BJ (cell line): ENCODE results near the gene ZDHHC7. TPM values are rescaled to one million over a fixed set of nuclear protein-coding genes. Genes with fewer than 3 reads are reported as not detected.

Experiments
- CTCF ChIA-PET: fragments of 350-600 bp; formaldehyde crosslinking; extraction: SDS; loops from one replicate; lab custom pipeline; 2021; ENCODE audit warnings: antibody characterized with exemption, inconsistent platforms; lab: Yijun Ruan, JAX
- POLR2A ChIA-PET: fragments of 300-600 bp; sonication (Branson Sonifier 250); formaldehyde crosslinking; extraction: SDS; loops from one replicate; lab custom pipeline; 2021; ENCODE audit warnings: antibody characterized with exemption; lab: Charles Lee
- DNase-seq: peaks from one replicate; pipeline ENCODE4 v3.0.0-alpha.2; 2011; ENCODE audit warnings: low read depth
- H3K27me3 ChIP-seq: 2 replicates; pipeline ENCODE4 v1.6.0; 2011; ENCODE audit warnings: low read length; ENCODE audit not compliant: control insufficient read depth, insufficient read depth
- H3K36me3 ChIP-seq: 2 replicates; pipeline ENCODE4 v1.5.1; 2011; ENCODE audit warnings: low read length; ENCODE audit not compliant: control insufficient read depth, insufficient read depth
- H3K4me3 ChIP-seq: 2 replicates; pipeline ENCODE4 v1.5.1; 2011; ENCODE audit warnings: low read depth, mild to moderate bottlenecking, control low read depth, low read length
- polyA plus RNA-seq: library from polyadenylated mRNA; depleted of rRNA; stranded (reverse); fragments of >200 nt; gene quantifications from 2 replicates; pipeline ENCODE4 v1.2.3, GENCODE V29; 2011
- TF ChIP-seq, protein P1 (sequence below): IDR thresholded peaks from 2 replicates; pipeline ENCODE4 v1.5.1; 2011; ENCODE audit warnings: low read depth, mild to moderate bottlenecking, control low read depth, inconsistent platforms, low read length, moderate library complexity; ENCODE audit not compliant: insufficient read depth

The ZDHHC7 gene
- polyA plus RNA-seq, 1 experiment: 111 TPM

DNA sequence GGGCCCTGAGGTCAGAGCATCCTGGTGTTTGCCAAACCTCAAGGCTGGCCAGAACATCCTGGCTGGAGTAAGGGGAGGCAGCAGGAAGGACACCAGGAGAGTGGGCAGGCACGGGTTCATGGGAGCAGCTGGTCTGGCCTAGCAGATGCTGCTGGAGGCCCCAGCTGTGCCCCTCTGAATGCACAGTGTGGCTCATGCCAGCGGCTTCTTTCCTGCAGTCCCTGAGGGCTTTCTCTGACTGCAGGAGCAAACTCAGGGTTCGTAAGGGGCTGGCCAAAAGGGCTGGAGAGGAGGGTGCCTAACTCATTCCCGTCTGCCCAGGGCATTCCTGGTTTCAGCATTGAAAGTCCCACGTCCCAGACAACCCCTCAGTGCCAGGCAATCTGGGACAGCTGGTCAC, 78.7 kb downstream of the ZDHHC7 start:
- CTCF ChIA-PET: interaction anchor here (3.0 to 4.9 kb wide), 3 partner anchors 7 to 37 kb away, joined by 14 to 36 read pairs (median 22); no protein-coding TSS in a partner anchor

DNA sequence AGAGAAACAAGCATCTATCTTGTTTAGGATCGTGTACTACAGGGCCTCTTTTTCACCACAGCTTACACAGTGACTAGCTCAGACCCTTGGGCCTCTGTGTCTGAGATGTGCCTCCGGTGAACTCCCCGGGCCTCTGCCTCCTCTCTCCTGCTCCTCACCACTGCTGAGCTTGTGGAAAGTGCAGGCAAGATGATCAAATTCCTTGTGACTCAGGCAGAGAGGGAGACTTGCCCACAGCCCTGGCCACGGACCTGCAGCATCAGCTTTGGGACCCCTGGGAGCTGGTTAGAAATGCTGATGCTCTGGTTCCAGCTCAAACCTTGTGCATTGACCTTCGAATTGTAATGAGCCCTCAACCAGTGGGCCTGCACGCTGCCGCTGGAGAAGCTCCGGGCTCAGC, 79.8 kb downstream of the ZDHHC7 start:
- no peaks in the 10 kb centered on the region for H3K27me3 ChIP-seq

More for the DNA sequence above, 78.7 kb downstream of the ZDHHC7 start:
- Histone ChIP-seq H3K4me3 (no peak overlapping the region), H3K27me3 (no peaks in the 10 kb centered on the region), H3K36me3 (no peaks in the 10 kb centered on the region)
- POLR2A ChIA-PET: no interaction called here
- no peak for DNase-seq
- TF ChIP-seq, protein P1, sequence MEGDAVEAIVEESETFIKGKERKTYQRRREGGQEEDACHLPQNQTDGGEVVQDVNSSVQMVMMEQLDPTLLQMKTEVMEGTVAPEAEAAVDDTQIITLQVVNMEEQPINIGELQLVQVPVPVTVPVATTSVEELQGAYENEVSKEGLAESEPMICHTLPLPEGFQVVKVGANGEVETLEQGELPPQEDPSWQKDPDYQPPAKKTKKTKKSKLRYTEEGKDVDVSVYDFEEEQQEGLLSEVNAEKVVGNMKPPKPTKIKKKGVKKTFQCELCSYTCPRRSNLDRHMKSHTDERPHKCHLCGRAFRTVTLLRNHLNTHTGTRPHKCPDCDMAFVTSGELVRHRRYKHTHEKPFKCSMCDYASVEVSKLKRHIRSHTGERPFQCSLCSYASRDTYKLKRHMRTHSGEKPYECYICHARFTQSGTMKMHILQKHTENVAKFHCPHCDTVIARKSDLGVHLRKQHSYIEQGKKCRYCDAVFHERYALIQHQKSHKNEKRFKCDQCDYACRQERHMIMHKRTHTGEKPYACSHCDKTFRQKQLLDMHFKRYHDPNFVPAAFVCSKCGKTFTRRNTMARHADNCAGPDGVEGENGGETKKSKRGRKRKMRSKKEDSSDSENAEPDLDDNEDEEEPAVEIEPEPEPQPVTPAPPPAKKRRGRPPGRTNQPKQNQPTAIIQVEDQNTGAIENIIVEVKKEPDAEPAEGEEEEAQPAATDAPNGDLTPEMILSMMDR: no peak

DNA sequence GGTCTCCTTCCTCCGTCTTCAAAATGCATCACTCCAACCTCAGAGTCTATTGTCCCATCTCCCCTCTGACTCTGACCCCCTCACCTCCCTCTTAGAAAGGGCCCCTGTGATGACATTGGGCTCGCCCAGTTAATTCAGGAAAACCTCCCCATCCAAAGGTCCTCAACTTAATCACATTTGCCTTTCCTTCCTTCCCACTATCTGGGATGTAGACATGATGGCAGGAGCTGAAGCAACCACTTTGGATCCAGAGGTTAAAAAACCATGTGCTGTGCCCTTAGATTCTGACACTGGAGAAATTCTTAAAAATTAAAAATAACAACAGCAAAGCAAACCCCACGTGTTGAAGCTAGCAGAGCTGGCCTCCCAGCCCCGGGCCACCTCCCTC, 80.2 kb downstream of the ZDHHC7 start:
- ChIA-PET POLR2A (no interaction called here), CTCF (interaction anchor here (1.3 to 4.9 kb wide), 2 partner anchors 21 to 177 kb away, joined by 3 to 36 read pairs; no protein-coding TSS in a partner anchor)
- Histone ChIP-seq H3K27me3 (no peaks in the 10 kb centered on the region), H3K36me3 (no peaks in the 10 kb centered on the region), H3K4me3 (no peak overlapping the region)
- DNase-seq: no peak
- TF ChIP-seq, protein P1: no peak

More for the DNA sequence above, 79.8 kb downstream of the ZDHHC7 start:
- ChIA-PET POLR2A (no interaction called here), CTCF (interaction anchor here (1.3 to 4.9 kb wide), 2 partner anchors 20 to 178 kb away, joined by 3 to 36 read pairs; no protein-coding TSS in a partner anchor)
- Histone ChIP-seq H3K4me3 (no peak overlapping the region), H3K36me3 (no peaks in the 10 kb centered on the region)
- no peak for DNase-seq
- TF ChIP-seq, protein P1: no peak

DNA sequence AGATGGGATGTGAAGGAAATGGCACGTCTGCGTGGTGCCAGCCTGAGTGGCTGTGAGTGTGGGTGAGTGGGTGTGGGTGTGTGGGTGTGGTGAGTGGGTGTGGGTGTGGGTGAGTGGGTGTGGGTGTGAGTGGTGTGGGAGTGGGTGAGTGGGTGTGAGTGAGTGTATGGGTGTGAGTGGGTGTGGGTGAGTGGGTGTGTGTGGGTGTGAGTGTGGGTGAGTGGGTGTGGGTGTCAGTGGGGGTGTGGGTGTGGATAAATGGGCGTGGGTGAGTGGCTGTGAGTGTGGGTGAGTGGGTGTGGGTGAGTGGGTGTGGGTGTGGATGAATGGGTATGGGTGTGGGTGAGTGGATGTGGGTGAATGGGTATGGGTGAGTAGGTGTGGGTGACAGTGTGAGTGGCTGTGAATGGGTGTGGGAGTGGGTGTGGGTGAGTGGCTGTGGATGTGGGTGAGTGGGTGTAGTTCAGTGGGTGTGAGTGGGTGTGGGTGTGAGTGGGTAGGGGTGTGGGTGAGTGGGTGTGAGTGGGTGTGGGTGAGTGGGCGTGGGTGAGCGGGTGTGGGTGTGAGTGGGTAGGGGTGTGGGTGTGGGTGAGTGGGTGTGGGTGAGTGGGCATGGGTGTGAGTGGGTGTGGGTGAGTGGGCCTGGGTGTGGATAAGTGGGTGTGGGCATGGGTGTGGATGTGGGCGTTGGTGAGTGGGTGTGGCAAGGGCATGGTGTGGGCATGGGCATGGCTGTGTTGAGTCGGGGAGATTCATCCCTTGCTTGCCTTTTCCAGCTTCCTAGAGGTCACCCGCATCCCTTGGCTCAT, 80.8 kb downstream of the ZDHHC7 start:
- H3K4me3 ChIP-seq: no peak overlapping the region
- ChIA-PET CTCF (interaction anchor here (4.9 kb wide), 1 partner anchor 21 kb away, joined by 36 read pairs; no protein-coding TSS in a partner anchor), POLR2A (no interaction called here)
- DNase-seq: no peak
- TF ChIP-seq, protein P1: no peak
- H3K36me3 ChIP-seq: no peaks in the 10 kb centered on the region
- H3K27me3 ChIP-seq: no peaks in the 10 kb centered on the region

DNA sequence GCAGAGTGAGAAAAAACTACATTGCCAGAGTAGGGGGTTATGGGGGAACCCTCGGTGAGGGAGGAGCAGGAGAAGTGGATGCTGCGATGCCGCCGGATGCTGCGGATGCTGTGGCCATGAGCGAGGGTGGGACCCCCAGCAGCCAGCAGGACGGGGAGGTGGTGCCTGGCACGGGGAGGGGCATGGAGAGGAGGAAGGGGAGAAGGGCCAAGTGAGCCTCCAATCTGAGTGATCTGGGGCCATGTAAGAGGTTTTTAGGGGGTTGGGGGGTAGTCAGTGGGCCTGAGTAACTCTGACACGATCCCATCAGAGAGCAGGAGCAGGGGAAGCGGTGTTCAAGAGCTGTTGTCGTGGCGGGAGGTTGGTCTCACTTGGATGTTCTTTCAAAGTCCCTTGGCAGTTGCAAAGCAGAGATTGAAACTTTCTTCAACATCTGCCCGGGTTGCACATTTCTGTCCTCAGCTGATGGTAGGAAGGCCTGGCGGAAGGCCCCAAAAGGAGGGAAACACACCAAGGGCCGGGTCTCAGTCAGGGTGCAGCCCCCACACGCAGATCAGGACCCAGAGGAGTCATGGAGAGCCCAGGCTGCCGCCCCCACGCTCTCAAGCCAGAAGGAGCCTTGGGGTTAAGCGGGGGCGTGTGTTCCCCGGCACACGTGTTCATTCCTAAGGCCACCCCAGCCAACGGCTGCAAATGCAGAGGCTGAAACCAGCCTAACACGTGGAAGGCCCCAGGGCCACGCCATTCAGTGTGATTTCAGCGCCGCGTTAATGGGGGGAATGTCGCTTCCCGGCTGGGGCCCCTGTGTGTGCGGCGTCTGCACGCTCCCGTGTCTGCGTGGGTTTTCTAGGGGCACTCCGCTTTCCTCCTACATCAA, 81.7 kb downstream of the ZDHHC7 start:
- ChIA-PET CTCF (interaction anchor here (0.5 to 6.0 kb wide), 6 partner anchors 16 to 190 kb away, joined by 3 to 82 read pairs (median 4); no protein-coding TSS in a partner anchor), POLR2A (no interaction called here)
- DNase-seq: no peak
- no peaks in the 10 kb centered on the region for H3K36me3 ChIP-seq
- no peak overlapping the region for H3K4me3 ChIP-seq
- H3K27me3 ChIP-seq: no peaks in the 10 kb centered on the region
- TF ChIP-seq, protein P1: no peak
